ENCODE measurements around the gene TMEM121. TPM values are rescaled to one million over a fixed set of nuclear protein-coding genes. Genes with fewer than 3 reads are reported as not detected.

TMEM121 gene
- total and polyA plus RNA-seq, 2 of the 8 experiments (the other 6 are each of a cell fraction or from before 2014, with no cell fraction given): 1.9 TPM; not detected in 1

GRCh38 chr14:105483300-105484068 is 42.9 kb upstream of the TMEM121 start:
- DNase-seq (ENCODE audit: low read depth in 1 of 2, low spot score in 2 of 2) (peak in 1 of 2 experiments; percentile 43), FAIRE-seq (no peak)
- Histone ChIP-seq H4K20me1 (replicated peaks in 1 of 2; ENCODE audit: control insufficient read depth in 1 of 2, insufficient read depth in 2 of 2, low read length in 2 of 2) (peaks cover 4 to 15% of the 10 kb centered on the region in 2 experiments), H3K23ac (ENCODE audit: insufficient read length) (no peak overlapping the region), H3K9me3 (ENCODE audit: insufficient read depth in 2 of 2, low read depth in 1 of 2, low read length in 1 of 2) (no peaks in the 10 kb centered on the region), H3K36me3 (ENCODE audit: control insufficient read depth in 2 of 4, insufficient read depth in 4 of 4, low read length in 3 of 4) (no peaks in the 10 kb centered on the region), H3K4me3 (ENCODE audit: extremely low read depth in 1 of 4, insufficient read depth in 2 of 4, low read depth in 3 of 4, low read length in 4 of 4) (no peak overlapping the region), H2AFZ (ENCODE audit: low read length) (no peak overlapping the region), H3K23me2 (ENCODE audit: low read depth, low read length) (peaks cover 6% of the 10 kb centered on the region; the same call in 1 of the 2 replicates), H3K14ac (ENCODE audit: insufficient read length) (no peak overlapping the region), H3K27me3 (replicated peaks in 1 of 4; ENCODE audit: control insufficient read depth in 3 of 4, extremely low read depth in 1 of 4, insufficient read depth in 3 of 4, low read length in 3 of 4) (peaks cover 53 to 99% (median 82%) of the 10 kb centered on the region in 4 experiments), H2BK20ac (ENCODE audit: low read length) (no peak overlapping the region), H3K4me1 (replicated peaks in 1 of 4; ENCODE audit: control insufficient read depth in 3 of 4, insufficient read depth in 4 of 4, low read length in 3 of 4) (peaks cover 0 to 39% (median 19%) of the 10 kb centered on the region in 4 experiments; a peak in 5 of 7 replicates), H2BK5ac (ENCODE audit: low read depth, low read length) (no peak overlapping the region), H2AK5ac (ENCODE audit: low read depth, low read length) (0 out of 2 replicates have a peak overlapping the region, but pooled peaks have one; percentile 65), H2BK12ac (ENCODE audit: low read depth, low read length) (peak overlapping the region; percentile 68), H2BK120ac (replicated peaks; ENCODE audit: low read depth, low read length) (no peak overlapping the region), H3K79me1 (ENCODE audit: low read depth, low read length) (no peaks in the 10 kb centered on the region), H3K4ac (replicated peaks; ENCODE audit: insufficient read length, low read depth, low read length) (no peak overlapping the region), H3K18ac (ENCODE audit: extremely low read depth, low read length) (no peak overlapping the region; the same call in 1 of the 2 replicates), H4K91ac (replicated peaks; ENCODE audit: insufficient read length, low read length) (no peak overlapping the region), H3K27ac (ENCODE audit: low read depth, low read length) (no peak overlapping the region), H2BK15ac (ENCODE audit: low read length) (no peak overlapping the region), H3K4me2 (ENCODE audit: insufficient read depth in 1 of 2, low read depth in 2 of 2, low read length in 2 of 2) (no peak overlapping the region), H3K9ac (replicated peaks in 1 of 4; ENCODE audit: extremely low read depth in 1 of 4, low read depth in 3 of 4, low read length in 3 of 4) (no peak overlapping the region), H4K8ac (ENCODE audit: extremely low read depth, insufficient read depth, low read length) (no peak overlapping the region; the same call in 1 of the 2 replicates), H3K79me2 (ENCODE audit: control insufficient read depth in 1 of 2, insufficient read depth in 2 of 2, low read length in 2 of 2) (no peaks in the 10 kb centered on the region), H3K56ac (replicated peaks; ENCODE audit: insufficient read length, low read depth, low read length) (no peak overlapping the region), H4K5ac (ENCODE audit: insufficient read length, low read depth, low read length) (no peak overlapping the region)
- ChIA-PET POLR2A (ENCODE audit: partially characterized antibody) (interaction anchor here (1.1 to 1.7 kb wide), 3 partner anchors 11 to 107 kb away, joined by 3 read pairs; no protein-coding TSS in a partner anchor), CTCF (ENCODE audit: partially characterized antibody) (interaction anchor here (0.8 to 5.0 kb wide), 9 partner anchors 12 to 157 kb away, joined by 3 to 70 read pairs (median 4); no protein-coding TSS in a partner anchor)
- 79% methylated on average over 16 of the region's 18 CpGs; no CpG with 5 or more reads in 1 of the 2 experiments for WGBS, 2 experiments (ENCODE audit: extremely low coverage in 1 of 2, insufficient coverage in 1 of 2, insufficient read length in 1 of 2, insufficient replicate concordance in 2 of 2, low coverage in 1 of 2, low lambda C conversion rate in 2 of 2, missing lambda C conversion rate in 1 of 2)
- no peak for TF ChIP-seq BRCA1 (IDR thresholded peaks at IDR 0.05; ENCODE audit: low read depth, low read length)
- TF ChIP-seq SUZ12 (IDR thresholded peaks at IDR 0.05; ENCODE audit: low read length): no peak
- no peak for TF ChIP-seq SIX5 (IDR thresholded peaks at IDR 0.05; ENCODE audit: low read depth, low read length)
- TF ChIP-seq SRF (IDR thresholded peaks at IDR 0.05; ENCODE audit: low read depth, low read length): no peak
- no peak for TF ChIP-seq EZH2 (IDR thresholded peaks at IDR 0.05; ENCODE audit: low read depth, low read length, severe bottlenecking)
- no peak for TF ChIP-seq CTCF (IDR thresholded peaks at IDR 0.05; ENCODE audit: control extremely low read depth in 1 of 3, insufficient read depth in 1 of 3, low read depth in 1 of 3, low read length in 3 of 3)
- TF ChIP-seq ZNF274 (IDR thresholded peaks at IDR 0.05; ENCODE audit: borderline replicate concordance, extremely low read depth, low read length): no peak
- TF ChIP-seq KDM5A (IDR thresholded peaks at IDR 0.05; ENCODE audit: low read length): no peak
- TF ChIP-seq YY1 (IDR thresholded peaks at IDR 0.05; ENCODE audit: low read depth, low read length): no peak

All from H1 (cell line).